HG03095 (cell line): ENCODE measurements around the gene C5AR1.
"Not testable (repeated sequence)": the region's sequence is repeated elsewhere in the genome, so short reads cannot be mapped to it uniquely, and the experiment has no call there.

Experiments used
- ATAC-seq: cut with Tn5 transposase; IDR thresholded peaks from one replicate; pipeline ENCODE4 v1.9.1; 2021; ENCODE audit warnings: moderate library complexity; ENCODE audit not compliant: unreplicated experiment

The C5AR1 gene

DNA sequence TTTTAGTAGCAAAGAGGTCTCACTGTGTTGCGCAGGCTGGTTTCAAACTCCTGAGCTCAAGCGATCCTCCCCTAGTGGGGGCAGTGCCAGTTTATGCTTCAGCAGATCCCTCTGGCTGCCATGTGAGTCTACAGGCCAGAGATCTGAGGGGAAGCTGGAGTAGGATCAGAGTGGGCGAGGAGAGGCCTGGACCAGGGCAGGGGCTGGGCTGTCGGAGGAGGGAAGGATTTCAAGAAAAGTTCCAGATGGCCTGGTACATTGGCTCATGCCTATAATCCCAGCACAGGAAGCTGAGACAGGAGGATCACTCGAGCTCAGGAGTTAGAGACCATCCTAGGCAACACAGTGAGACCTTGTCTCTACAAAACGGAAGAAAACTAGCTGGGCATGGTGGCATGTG is 49.3 kb downstream of the C5AR1 start:
- ATAC-seq: no peak

- no peak for ATAC-seq
These were observed 52.7 kb downstream of the C5AR1 start for GRCh38 chr19:47362321-47362720.

GRCh38 chr19:47363758-47364531 is 54.3 kb downstream of the C5AR1 start:
- no peak for ATAC-seq

- not testable (repeated sequence) for ATAC-seq
These were observed 55.8 kb downstream of the C5AR1 start for GRCh38 chr19:47365455-47365854.

DNA sequence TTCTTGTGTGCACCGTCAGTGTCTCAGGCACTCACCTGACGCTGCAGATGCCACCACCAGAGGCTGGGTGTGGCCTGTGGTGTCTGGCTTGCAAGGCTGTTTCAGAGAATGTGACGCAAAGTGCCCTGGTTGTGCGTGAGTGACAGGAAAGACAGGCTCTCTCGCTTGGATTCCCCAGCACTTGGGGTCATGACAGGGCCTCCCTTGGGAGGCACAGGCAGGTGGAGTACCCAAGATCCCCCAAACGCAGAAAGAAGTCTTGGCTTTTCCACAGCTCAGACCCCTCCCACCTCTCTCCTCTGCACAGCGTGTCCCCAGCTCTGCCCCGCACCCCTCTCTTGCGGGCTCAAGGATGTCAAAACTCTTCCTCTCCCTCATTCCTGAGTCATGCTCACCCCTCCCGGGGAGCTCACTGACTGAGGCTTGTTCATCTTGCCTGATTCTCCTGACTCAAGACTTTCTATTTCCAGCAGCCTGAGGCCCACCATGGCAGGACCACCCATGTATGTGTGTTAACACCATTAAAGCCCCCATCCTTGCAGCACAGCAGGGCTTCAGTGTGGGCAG is 60.5 kb downstream of the C5AR1 start:
- no peak for ATAC-seq

DNA sequence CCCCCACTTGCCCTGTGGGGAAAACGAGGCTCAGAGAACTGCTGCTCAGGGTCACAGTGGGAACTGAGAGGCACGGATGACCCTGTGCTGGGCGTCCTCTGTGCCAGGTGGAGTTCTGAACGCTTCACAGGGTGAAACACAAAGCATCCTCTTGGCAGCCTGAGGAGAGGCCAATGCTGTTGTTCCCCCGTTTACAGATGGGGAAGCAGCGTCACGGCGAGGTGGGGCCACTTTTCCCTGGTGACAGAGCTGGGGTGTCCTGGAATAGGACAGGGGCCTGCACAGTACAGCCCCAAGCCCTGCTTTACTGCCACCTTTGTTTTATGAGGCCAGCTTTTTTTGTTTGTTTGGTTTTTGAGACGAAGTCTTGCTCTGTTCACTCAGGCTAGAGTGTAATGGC is 61.6 kb downstream of the C5AR1 start:
- ATAC-seq: no peak
